ENCODE results near the gene ZBTB16. TPM values are rescaled to one million over a fixed set of nuclear protein-coding genes. Genes with fewer than 3 reads are reported as not detected.

ZBTB16 gene
- total and polyA plus RNA-seq, 7 experiments from 2014 or later = 3.0 to 22.1 (median 7.2) TPM

GRCh38 chr11:114272311-114272710, 212.8 kb downstream of the ZBTB16 start:
- POLR2A ChIA-PET = no interaction called here
- intact Hi-C loops (cut with micrococcal nuclease) = no loop called here
- ATAC-seq (no peak), DNase-seq (no peak)
- Mint-ChIP-seq H3K27ac (no peak overlapping the region), H3K27me3 (peaks cover 22 to 50% (median 39%) of the 10 kb centered on the region in 5 donors), H3K4me3 (no peak overlapping the region), H3K9me3 (no peaks in the 10 kb centered on the region), H3K4me1 (no peaks in the 10 kb centered on the region), H3K36me3 (no peaks in the 10 kb centered on the region)
- H3K27ac ChIP-seq (ENCODE audit: low read depth, low read length) = no peak overlapping the region
- H3K4me3 ChIP-seq (ENCODE audit: low read length) = no peak overlapping the region
- CTCF ChIA-PET = no interaction called here
- no peaks in the 10 kb centered on the region for H3K36me3 ChIP-seq (ENCODE audit: control insufficient read depth in 2 of 3, insufficient read depth in 3 of 3, low read length in 3 of 3)
- H3K9me3 ChIP-seq (ENCODE audit: control insufficient read depth in 2 of 3, low read length in 3 of 3) = no peaks in the 10 kb centered on the region
- H3K27me3 ChIP-seq (ENCODE audit: control insufficient read depth in 2 of 2, insufficient read depth in 2 of 2, low read length in 2 of 2) = no peaks in the 10 kb centered on the region
- no peaks in the 10 kb centered on the region for H3K4me1 ChIP-seq (ENCODE audit: control insufficient read depth in 2 of 2, insufficient read depth in 2 of 2, low read length in 2 of 2)

DNA sequence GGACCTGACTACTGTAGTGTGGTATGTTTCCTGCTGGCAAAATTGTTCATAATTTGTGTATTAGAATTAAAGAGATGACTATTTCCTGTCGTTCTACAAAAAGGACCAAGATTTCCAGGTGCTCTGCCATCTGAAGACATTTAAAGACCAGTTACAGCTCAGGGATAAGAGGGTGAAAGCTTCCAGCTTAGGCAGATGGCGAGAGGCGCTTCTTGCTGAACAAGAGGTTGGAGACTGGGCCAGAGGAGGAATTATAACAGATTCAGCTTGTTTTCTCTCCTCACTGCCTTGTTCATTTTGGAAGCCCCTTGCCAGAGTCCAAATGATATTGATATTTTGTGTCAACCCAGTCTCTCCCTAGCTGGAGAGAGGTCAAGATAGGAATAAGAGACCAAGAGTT, 213.6 kb downstream of the ZBTB16 start:
- Histone ChIP-seq H3K9me3 (ENCODE audit: control insufficient read depth in 2 of 3, low read length in 3 of 3) (no peaks in the 10 kb centered on the region), H3K27ac (ENCODE audit: low read depth, low read length) (no peak overlapping the region), H3K4me1 (ENCODE audit: control insufficient read depth in 2 of 2, insufficient read depth in 2 of 2, low read length in 2 of 2) (no peaks in the 10 kb centered on the region), H3K4me3 (ENCODE audit: low read length) (no peak overlapping the region), H3K27me3 (ENCODE audit: control insufficient read depth in 2 of 2, insufficient read depth in 2 of 2, low read length in 2 of 2) (no peaks in the 10 kb centered on the region), H3K36me3 (ENCODE audit: control insufficient read depth in 2 of 3, insufficient read depth in 3 of 3, low read length in 3 of 3) (no peaks in the 10 kb centered on the region)
- no peak overlapping the region for H3K27ac Mint-ChIP-seq
- H3K4me3 Mint-ChIP-seq = no peak overlapping the region
- no peaks in the 10 kb centered on the region for H3K9me3 Mint-ChIP-seq
- ATAC-seq (no peak), DNase-seq (no peak)
- CTCF ChIA-PET = interaction anchor here (0.6 kb wide), 1 partner anchor 377 kb away, joined by 4 read pairs; no protein-coding TSS in a partner anchor
- H3K36me3 Mint-ChIP-seq = no peaks in the 10 kb centered on the region
- POLR2A ChIA-PET = no interaction called here
- H3K27me3 Mint-ChIP-seq = peaks cover 24 to 48% (median 38%) of the 10 kb centered on the region in 5 donors
- intact Hi-C loops (cut with micrococcal nuclease) = no loop called here
- no peaks in the 10 kb centered on the region for H3K4me1 Mint-ChIP-seq

- H3K27ac Mint-ChIP-seq = no peak overlapping the region
- no peaks in the 10 kb centered on the region for H3K36me3 ChIP-seq (ENCODE audit: control insufficient read depth in 2 of 3, insufficient read depth in 3 of 3, low read length in 3 of 3)
- peaks cover 26 to 54% (median 43%) of the 10 kb centered on the region in 5 donors for H3K27me3 Mint-ChIP-seq
- H3K27ac ChIP-seq (ENCODE audit: low read depth, low read length) = no peak overlapping the region
- no peaks in the 10 kb centered on the region for H3K36me3 Mint-ChIP-seq
- ATAC-seq (no peak), DNase-seq (no peak)
- H3K9me3 ChIP-seq (ENCODE audit: control insufficient read depth in 2 of 3, low read length in 3 of 3) = no peaks in the 10 kb centered on the region
- POLR2A ChIA-PET = interaction anchor here (0.9 kb wide), 1 partner anchor 9 kb away, joined by 3 read pairs; no protein-coding TSS in a partner anchor
- H3K4me1 ChIP-seq (ENCODE audit: control insufficient read depth in 2 of 2, insufficient read depth in 2 of 2, low read length in 2 of 2) = no peaks in the 10 kb centered on the region
- no peak overlapping the region for H3K4me3 ChIP-seq (ENCODE audit: low read length)
- no peak overlapping the region for H3K4me3 Mint-ChIP-seq
- H3K27me3 ChIP-seq (ENCODE audit: control insufficient read depth in 2 of 2, insufficient read depth in 2 of 2, low read length in 2 of 2) = no peaks in the 10 kb centered on the region
- intact Hi-C loops (cut with micrococcal nuclease) = no loop called here
- H3K4me1 Mint-ChIP-seq = no peaks in the 10 kb centered on the region
- no peaks in the 10 kb centered on the region for H3K9me3 Mint-ChIP-seq
- CTCF ChIA-PET = interaction anchor here (1.4 kb wide), 1 partner anchor 12 kb away, joined by 4 read pairs; no protein-coding TSS in a partner anchor
Observed at GRCh38 chr11:114273890-114274635, 214.6 kb downstream of the ZBTB16 start.

DNA sequence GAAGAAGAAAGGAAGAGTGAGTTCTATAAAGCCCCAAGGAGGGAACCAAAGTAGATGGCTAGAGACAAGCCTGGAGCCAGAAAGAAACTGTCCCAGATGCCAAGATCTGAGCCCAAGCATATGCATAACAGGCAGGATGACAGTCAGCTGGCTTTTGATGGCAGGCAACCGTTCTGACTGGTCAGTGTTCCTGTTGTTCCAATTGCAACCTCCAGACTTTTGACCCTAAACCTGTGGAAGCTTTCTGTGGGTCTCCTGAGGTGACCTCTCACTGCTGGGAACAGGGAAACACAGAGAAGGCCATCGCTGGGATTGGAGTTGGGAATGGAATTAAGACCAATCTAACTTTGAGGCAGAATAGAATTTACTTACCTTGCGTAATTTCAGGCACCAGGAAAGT, 215.1 kb downstream of the ZBTB16 start:
- Histone ChIP-seq H3K4me1 (ENCODE audit: control insufficient read depth in 2 of 2, insufficient read depth in 2 of 2, low read length in 2 of 2) (no peaks in the 10 kb centered on the region), H3K36me3 (ENCODE audit: control insufficient read depth in 2 of 3, insufficient read depth in 3 of 3, low read length in 3 of 3) (no peaks in the 10 kb centered on the region), H3K27me3 (ENCODE audit: control insufficient read depth in 2 of 2, insufficient read depth in 2 of 2, low read length in 2 of 2) (no peaks in the 10 kb centered on the region), H3K27ac (ENCODE audit: low read depth, low read length) (no peak overlapping the region), H3K4me3 (ENCODE audit: low read length) (no peak overlapping the region), H3K9me3 (ENCODE audit: control insufficient read depth in 2 of 3, low read length in 3 of 3) (no peaks in the 10 kb centered on the region)
- Mint-ChIP-seq H3K27me3 (peaks cover 31 to 59% (median 42%) of the 10 kb centered on the region in 5 donors), H3K4me1 (no peaks in the 10 kb centered on the region), H3K27ac (no peak overlapping the region), H3K4me3 (no peak overlapping the region), H3K36me3 (no peaks in the 10 kb centered on the region), H3K9me3 (no peaks in the 10 kb centered on the region)
- CTCF ChIA-PET = interaction anchor here (0.9 to 1.4 kb wide), 2 partner anchors 12 to 41 kb away, joined by 3 to 4 read pairs; no protein-coding TSS in a partner anchor
- DNase-seq (no peak), ATAC-seq (no peak)
- intact Hi-C loops (cut with micrococcal nuclease) = no loop called here
- POLR2A ChIA-PET = interaction anchor here (0.9 kb wide), 1 partner anchor 9 kb away, joined by 3 read pairs; no protein-coding TSS in a partner anchor

GRCh38 chr11:114275280-114275679, 215.8 kb downstream of the ZBTB16 start:
- no peak overlapping the region for H3K27ac ChIP-seq (ENCODE audit: low read depth, low read length)
- H3K4me3 ChIP-seq (ENCODE audit: low read length) = no peak overlapping the region
- no peaks in the 10 kb centered on the region for H3K27me3 ChIP-seq (ENCODE audit: control insufficient read depth in 2 of 2, insufficient read depth in 2 of 2, low read length in 2 of 2)
- no peak for ATAC-seq
- H3K27ac Mint-ChIP-seq = no peak overlapping the region
- no peak for DNase-seq
- H3K9me3 ChIP-seq (ENCODE audit: control insufficient read depth in 2 of 3, low read length in 3 of 3) = no peaks in the 10 kb centered on the region
- H3K4me3 Mint-ChIP-seq = no peak overlapping the region
- ChIA-PET CTCF (interaction anchor here (0.9 to 1.4 kb wide), 2 partner anchors 13 to 41 kb away, joined by 3 to 4 read pairs; no protein-coding TSS in a partner anchor), POLR2A (no interaction called here)
- no peaks in the 10 kb centered on the region for H3K4me1 Mint-ChIP-seq
- H3K4me1 ChIP-seq (ENCODE audit: control insufficient read depth in 2 of 2, insufficient read depth in 2 of 2, low read length in 2 of 2) = no peaks in the 10 kb centered on the region
- peaks cover 35 to 62% (median 45%) of the 10 kb centered on the region in 5 donors for H3K27me3 Mint-ChIP-seq
- H3K36me3 ChIP-seq (ENCODE audit: control insufficient read depth in 2 of 3, insufficient read depth in 3 of 3, low read length in 3 of 3) = no peaks in the 10 kb centered on the region
- intact Hi-C loops (cut with micrococcal nuclease) = no loop called here
- H3K36me3 Mint-ChIP-seq = no peaks in the 10 kb centered on the region
- no peaks in the 10 kb centered on the region for H3K9me3 Mint-ChIP-seq

DNA sequence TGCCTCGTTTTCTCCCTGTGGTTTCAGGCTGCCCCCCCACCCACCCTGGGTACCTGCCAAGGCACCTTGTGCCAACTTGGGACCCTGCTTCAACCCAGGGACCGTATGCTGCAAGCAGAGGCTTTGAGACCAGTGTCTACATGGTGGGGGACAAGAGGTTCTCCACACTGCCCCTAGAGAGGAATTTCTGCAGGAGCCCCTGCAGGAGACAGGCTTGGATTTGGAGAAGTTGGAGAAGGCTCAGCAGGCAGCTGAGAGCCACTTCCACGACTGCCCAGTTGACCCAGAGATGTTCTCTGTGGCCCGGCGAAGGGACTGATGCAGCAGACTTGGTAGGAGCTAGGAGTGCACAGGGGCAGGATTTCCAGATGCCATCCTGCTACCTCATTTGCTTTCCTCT, 216.6 kb downstream of the ZBTB16 start:
- ChIA-PET CTCF (no interaction called here), POLR2A (no interaction called here)
- intact Hi-C loops (cut with micrococcal nuclease) = no loop called here
- no peak for DNase-seq
- no peaks in the 10 kb centered on the region for H3K27me3 ChIP-seq (ENCODE audit: control insufficient read depth in 2 of 2, insufficient read depth in 2 of 2, low read length in 2 of 2)
- H3K27ac Mint-ChIP-seq = no peak overlapping the region
- no peak overlapping the region for H3K4me3 ChIP-seq (ENCODE audit: low read length)
- no peaks in the 10 kb centered on the region for H3K9me3 Mint-ChIP-seq
- no peaks in the 10 kb centered on the region for H3K36me3 ChIP-seq (ENCODE audit: control insufficient read depth in 2 of 3, insufficient read depth in 3 of 3, low read length in 3 of 3)
- no peak for ATAC-seq
- no peak overlapping the region for H3K4me3 Mint-ChIP-seq
- H3K4me1 ChIP-seq (ENCODE audit: control insufficient read depth in 2 of 2, insufficient read depth in 2 of 2, low read length in 2 of 2) = no peaks in the 10 kb centered on the region
- H3K36me3 Mint-ChIP-seq = no peaks in the 10 kb centered on the region
- no peaks in the 10 kb centered on the region for H3K4me1 Mint-ChIP-seq
- peaks cover 31 to 57% (median 39%) of the 10 kb centered on the region in 5 donors for H3K27me3 Mint-ChIP-seq
- no peaks in the 10 kb centered on the region for H3K9me3 ChIP-seq (ENCODE audit: control insufficient read depth in 2 of 3, low read length in 3 of 3)
- H3K27ac ChIP-seq (ENCODE audit: low read depth, low read length) = no peak overlapping the region

Data from naive thymus-derived CD4-positive, alpha-beta T cell (primary cell).